ENCODE data around the gene DPP10.
"Not testable (repeated sequence)": the region's sequence is repeated elsewhere in the genome, so short reads cannot be mapped to it uniquely, and the experiment has no call there.

Gene DPP10

DNA sequence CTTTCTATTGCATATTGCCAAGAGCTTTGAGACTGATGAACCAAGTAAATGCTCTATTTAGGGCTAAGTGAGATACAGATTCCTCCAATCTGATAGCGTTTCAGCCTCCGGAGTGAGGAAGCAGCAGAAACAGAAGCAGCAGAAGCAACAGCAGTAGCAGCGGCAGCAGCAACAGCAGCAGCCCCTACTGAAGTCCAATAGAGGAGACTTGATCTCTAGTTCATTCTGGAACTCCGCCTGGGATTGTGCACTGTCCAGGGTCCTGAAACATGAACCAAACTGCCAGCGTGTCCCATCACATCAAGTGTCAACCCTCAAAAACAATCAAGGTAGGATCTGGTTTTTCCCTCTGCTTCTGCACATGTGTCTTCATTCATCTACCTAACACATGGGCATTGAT, at the start of gene DPP10:
DPP10 (plus strand) TSS at position 132 of the 400 bp plus-strand sequence.
- DNase-seq, result no peak

GRCh38 chr2:114400890-114401289, 41.6 kb upstream of the DPP10 start:
- DNase-seq, result no peak

GRCh38 chr2:114405247-114406116, 37.0 kb upstream of the DPP10 start:
- DNase-seq, result no peak

GRCh38 chr2:114406347-114406746, 36.1 kb upstream of the DPP10 start:
- DNase-seq, result no peak

- not testable (repeated sequence) for DNase-seq
Measured at GRCh38 chr2:114407353-114407752, 35.1 kb upstream of the DPP10 start.

DNA sequence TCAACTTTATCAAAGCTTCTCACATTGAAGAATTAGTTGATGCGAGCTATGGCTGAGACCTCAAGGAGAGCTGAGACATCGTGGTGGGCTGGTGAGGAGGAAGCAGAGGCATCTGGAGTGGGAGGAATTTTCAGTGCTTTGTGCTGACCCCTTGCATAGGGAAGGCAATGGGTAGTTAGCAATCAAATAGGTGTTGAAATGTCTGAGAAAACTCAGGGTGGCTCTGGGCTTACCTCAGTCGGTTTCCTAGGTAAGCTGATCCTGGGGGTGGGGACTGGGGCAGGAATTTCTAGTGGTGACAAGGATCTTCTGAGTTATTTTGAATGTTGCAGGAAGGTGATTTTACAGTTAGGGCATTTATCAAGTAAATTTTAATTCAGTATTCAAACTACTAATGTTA, 20.7 kb upstream of the DPP10 start:
- DNase-seq, result no peak

DNA sequence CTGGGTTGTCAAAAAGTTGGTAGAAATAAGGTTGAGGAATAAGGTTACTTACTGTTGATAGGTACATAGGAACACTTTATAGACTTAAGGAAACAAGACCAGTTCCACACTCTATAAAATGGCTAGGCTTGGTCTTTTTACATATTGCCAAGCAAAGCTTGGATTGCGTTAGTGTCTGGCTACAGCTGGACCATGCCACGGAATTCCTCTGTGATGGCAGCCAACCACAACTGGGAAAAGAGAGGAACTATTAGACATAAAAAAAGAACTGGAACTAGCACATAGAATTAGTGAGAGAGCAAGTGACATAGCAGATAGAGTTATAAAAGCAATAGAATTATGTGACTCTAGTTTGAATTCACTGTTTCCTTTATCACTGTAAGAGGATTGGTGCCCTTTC, 17.7 kb upstream of the DPP10 start:
- no peak for DNase-seq

GRCh38 chr2:114426756-114427155, 15.7 kb upstream of the DPP10 start:
- no peak for DNase-seq

DNA sequence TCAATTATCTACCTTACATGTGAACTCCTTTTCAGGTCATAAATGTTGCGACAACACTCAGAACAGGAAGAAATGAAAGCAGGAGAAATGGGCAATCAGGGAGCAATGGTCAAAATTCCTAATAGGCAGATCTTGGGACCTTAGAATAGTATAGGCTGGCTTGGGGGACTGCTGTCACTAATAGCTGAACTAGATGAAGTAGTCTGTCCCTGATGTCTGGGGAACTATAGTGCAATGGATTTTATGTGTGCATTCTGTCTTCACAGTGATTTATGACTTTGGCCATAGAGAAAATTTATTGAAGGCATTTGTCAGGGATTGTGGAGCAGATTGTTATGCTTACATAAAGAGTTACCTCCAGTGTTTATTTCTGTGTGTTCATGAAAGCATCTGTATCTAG, 6.1 kb upstream of the DPP10 start:
- no peak for DNase-seq

- DNase-seq, result no peak
Measured at GRCh38 chr2:114446571-114446970, 4.1 kb downstream of the DPP10 start.

- DNase-seq, result no peak
Measured at GRCh38 chr2:114450639-114451038, 8.2 kb downstream of the DPP10 start.

DNA sequence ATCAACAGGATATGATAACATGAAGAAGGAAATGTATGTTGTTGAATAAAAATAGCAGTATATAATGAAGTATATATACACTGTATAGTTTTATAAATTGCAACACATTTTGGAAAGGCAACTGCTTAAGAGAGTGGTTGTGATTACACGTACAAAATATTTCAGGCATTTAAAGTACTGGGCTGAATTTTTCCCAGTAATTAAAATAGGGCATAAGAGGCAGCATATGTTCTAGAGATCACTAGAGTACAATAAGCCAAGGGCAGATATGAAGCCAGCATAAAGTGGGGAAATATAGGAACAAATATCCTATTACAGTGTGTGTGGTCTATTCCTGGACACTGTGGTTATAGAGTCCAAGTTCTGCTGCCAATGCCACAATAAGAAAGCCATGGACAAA, 14.1 kb downstream of the DPP10 start:
- no peak for DNase-seq

DNA sequence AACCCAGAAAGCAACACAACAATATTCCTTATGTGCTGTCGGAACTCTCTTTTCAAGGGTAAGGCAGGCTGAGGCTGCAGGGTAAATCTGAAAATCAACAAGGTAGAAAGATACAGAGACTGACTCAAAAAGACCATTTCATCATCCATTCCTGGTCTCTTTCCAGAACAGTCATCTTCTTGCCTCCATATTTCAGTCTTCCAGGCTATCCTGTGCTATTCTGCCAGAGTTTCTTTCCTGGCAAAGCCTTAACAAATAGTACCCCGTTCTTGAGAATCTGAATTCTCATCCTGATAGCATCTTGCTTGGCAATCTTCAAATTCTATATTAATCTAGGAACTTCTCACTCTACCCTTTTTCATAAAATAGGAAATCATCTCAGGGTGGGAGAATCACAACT, 15.5 kb downstream of the DPP10 start:
- no peak for DNase-seq

GRCh38 chr2:114461116-114461515, 18.7 kb downstream of the DPP10 start:
- no peak for DNase-seq

DNA sequence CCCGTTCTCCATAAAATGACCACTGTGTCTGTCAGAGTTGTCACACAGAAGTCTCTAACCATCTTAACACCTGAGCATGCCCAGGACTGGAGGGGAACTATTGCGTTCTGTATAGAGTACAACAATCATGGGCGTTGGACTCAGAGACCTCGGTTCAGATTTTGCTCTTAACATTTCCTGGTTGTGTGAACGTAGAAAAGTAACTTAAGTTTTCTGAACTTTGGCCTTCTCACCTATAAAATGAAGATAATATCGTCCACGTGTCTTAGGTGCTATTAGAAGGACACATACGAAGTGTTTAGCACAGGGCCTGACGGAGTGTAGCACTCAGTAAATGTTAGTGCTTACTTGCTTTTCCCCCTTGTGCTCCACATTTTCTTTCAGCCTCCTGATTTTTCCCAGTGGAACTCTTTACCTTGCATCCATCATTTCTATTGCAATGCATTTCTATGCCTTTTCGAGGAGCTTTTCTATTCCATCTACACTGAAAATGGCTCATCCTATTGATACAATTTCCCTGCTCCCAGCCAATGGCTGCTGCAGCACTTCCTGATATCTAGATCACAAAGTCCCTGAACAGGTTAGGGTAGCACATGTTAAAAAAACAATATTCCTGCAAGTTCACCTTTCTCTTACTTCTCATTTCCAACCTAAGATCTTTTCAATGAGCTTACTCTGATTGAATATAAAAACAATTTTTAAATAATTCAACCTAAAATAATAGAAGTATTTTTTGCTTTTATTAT, 22.7 kb downstream of the DPP10 start:
- DNase-seq, result no peak

- no peak for DNase-seq
Measured at GRCh38 chr2:114468343-114468742, 25.9 kb downstream of the DPP10 start.

- DNase-seq, result peak; percentile 40
Measured at GRCh38 chr2:114472246-114472645, 29.8 kb downstream of the DPP10 start.

DNA sequence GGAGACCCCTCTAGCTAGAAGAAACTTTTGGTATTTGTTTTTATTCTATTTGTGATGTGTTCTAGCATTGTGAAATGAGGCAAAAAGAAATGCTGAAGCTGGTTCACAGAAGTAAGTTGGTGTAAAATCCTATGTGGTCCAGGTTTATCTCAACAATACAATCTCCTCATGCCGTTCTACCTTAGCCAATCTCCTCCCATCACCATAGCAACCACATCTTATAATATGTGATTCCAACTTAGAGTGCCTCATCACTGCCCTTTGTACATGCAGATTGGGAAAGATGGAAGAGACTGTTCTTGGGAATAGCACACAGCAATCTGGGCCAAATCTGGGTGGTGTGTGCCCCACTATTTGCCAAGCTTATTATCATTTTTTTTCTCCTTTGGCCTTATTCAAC, 30.3 kb downstream of the DPP10 start:
- no peak for DNase-seq

DNA sequence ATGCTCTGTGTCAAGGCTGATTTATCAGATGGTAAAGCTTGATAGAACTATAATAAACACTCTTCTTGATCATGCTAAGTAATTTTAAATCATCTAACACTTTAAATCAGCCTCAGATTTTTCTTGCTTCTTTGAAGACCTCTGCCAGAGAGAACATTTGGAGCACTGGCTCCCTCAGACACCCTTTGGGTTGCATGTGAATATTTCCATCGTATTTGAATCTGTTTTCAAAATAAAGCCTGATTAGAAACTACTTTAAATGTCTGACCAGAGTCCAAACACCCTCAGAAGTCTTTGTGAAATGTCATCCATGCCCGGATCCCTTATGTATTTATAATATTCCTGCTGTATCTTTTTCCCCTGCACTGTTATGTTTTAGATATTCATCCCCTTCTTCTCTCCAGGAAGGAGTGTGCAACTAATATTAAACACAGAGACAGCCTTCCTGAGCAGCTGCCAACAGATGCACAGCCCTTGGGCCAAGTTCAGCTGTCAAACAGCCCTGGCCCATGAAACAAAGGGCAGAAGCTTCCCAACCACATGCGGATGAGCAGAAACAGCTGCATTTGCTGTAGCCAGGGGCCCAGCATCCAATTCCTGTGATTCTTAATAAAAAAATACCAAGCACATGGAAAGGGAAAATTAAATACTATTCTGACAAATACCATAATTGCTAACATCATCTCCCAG, 46.5 kb downstream of the DPP10 start:
- no peak for DNase-seq

GRCh38 chr2:114495046-114495445, 52.6 kb downstream of the DPP10 start:
- no peak for DNase-seq

DNA sequence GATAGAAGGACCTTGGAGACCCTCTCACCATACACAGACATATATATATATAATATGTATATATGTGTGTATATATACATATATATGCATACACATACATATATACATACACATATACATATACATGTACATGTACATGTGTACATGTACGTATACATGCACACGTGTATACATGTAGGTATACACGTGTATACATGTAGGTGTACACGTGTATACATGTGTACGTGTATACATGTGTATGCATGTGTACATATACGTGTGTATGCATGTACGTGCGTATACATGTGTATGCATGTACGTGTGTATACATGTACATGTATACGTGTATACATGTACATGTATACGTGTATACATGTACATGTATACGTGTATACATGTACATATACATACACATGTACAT, 54.5 kb downstream of the DPP10 start:
- no peak for DNase-seq

DNA sequence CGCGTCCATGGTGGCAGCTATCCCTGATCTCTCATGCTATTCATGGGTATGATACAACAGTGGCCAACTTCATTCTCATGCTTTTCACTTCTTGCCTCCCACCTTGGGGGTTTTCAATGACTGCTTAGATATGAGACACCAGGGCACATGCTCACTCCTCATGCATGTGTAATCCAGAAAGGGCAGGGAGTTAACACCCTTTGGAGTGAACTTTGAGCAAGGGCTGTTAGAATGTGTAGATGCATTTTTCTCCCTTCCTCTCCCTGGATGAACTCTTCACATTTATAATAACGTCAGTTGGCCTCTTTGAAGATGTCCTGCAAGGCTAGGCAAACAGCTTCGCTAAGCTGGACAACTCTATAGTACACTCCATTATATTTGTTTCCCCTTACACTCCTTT, 56.7 kb downstream of the DPP10 start:
- DNase-seq, result no peak

DNA sequence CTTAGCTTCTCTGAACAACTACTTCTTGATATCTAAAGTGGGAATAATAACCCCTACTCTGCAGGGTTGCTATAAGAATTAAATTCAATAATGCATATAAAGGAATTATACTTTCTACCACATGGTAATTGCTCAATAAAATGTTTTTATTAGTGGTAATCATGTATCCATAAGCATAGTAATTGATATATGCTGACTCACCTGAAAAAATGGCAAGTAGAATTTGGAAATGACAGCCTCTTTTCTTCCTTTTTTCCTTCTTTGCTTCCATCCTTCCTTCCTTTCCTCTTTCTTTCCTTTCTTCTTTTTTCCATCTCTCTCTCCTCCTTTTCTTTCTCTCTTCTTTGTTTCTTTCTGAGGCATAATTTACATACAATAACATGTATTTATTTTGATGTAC, 65.3 kb downstream of the DPP10 start:
- DNase-seq, result no peak

DNA sequence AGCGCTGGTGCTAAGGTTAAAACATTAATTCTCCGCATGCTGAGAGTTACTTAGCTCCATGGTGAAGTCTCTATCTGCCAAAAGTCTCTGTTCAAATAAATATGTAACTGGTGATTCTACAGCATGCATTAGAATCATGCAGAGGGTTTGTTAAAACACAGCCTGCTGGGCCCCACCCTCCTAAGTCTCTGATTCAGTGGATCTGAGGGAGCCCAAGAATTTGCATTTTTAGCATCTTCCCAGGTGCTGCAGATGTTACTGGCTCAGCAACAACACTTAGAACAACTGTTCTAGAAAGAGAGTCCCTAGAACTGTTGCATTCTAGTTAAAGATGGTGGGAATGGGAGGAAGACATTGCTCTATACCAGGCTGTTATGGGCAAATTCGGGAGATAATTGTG, 73.4 kb downstream of the DPP10 start:
- DNase-seq, result no peak
